HEK293 (cell line): ENCODE results near the gene CMTR2.
A peak's percentile ranks its signal among the peaks of the same experiment; 100 is the strongest.

Experiments
- CTCF ChIA-PET: fragments of 350-600 bp; formaldehyde crosslinking; extraction: SDS; loops from one replicate; lab custom pipeline; 2021; ENCODE audit warnings: antibody characterized with exemption; lab: Yijun Ruan, JAX
- POLR2A ChIA-PET: fragments of 300-600 bp; formaldehyde crosslinking; extraction: SDS; loops from one replicate; lab custom pipeline; 2020; ENCODE audit warnings: antibody characterized with exemption, inconsistent platforms; lab: Yijun Ruan, JAX
- H3K27ac ChIP-seq: fragments of 200-500 bp; sonication (Bioruptor generic); 2 replicates; pipeline ENCODE4 v1.5.1; 2014; ENCODE audit warnings: low read depth, low read length, control low read depth, inconsistent platforms; ENCODE audit errors: extremely low read depth
- H3K36me3 ChIP-seq, 2 experiments: fragments of 200-500 bp in 1 of 2; sonication (Bioruptor generic) in 1 of 2; 1 replicate in 1 of 2; 2 replicates in 1 of 2; pipeline ENCODE4 v1.5.1; 2014 to 2017; ENCODE audit warnings: inconsistent platforms in 2 of 2, low read length in 2 of 2; ENCODE audit not compliant: control insufficient read depth in 2 of 2, insufficient read depth in 1 of 2
- H3K4me1 ChIP-seq: fragments of 200-500 bp; sonication (Bioruptor generic); 2 replicates; pipeline ENCODE4 v1.5.1; 2014; ENCODE audit warnings: mild to moderate bottlenecking, low read length, inconsistent platforms; ENCODE audit not compliant: control insufficient read depth, insufficient read depth
- H3K4me3 ChIP-seq: 2 replicates; pipeline ENCODE4 v1.5.1; 2011; ENCODE audit warnings: low read depth, mild to moderate bottlenecking, control low read depth, low read length, moderate library complexity
- H3K9me3 ChIP-seq: fragments of 200-500 bp; sonication (Bioruptor generic); 2 replicates; pipeline ENCODE4 v1.5.1; 2014; ENCODE audit warnings: low read depth, low read length, inconsistent platforms; ENCODE audit not compliant: control insufficient read depth, insufficient read depth
- GLIS1 ChIP-seq: fragments of 450-650 bp; formaldehyde crosslinking; IDR thresholded peaks from 2 replicates; pipeline ENCODE4 v1.5.1; 2016; ENCODE audit warnings: missing biosample characterization, missing genetic modification characterization
- HIC1 ChIP-seq: fragments of 450-650 bp; formaldehyde crosslinking; IDR thresholded peaks from 2 replicates; pipeline ENCODE4 v1.5.1; 2016; ENCODE audit warnings: missing biosample characterization, missing genetic modification characterization
- REPIN1 ChIP-seq: fragments of 450-650 bp; formaldehyde crosslinking; IDR thresholded peaks from 2 replicates; pipeline ENCODE4 v1.5.1; 2017; ENCODE audit warnings: missing biosample characterization, missing genetic modification characterization, low read depth
- SETDB1 ChIP-seq: IDR thresholded peaks from one replicate; pipeline ENCODE4 v1.6.1; 2017; ENCODE audit warnings: mild to moderate bottlenecking, low read length, moderate library complexity, mixed read lengths; ENCODE audit not compliant: insufficient read length
- ZFHX2 ChIP-seq: fragments of 450-650 bp; formaldehyde crosslinking; conservative IDR thresholded peaks from 2 replicates; pipeline ENCODE4 v1.5.1; 2016; ENCODE audit warnings: missing biosample characterization, missing genetic modification characterization
- ZNF18 ChIP-seq: fragments of 450-650 bp; formaldehyde crosslinking; IDR thresholded peaks from 2 replicates; pipeline ENCODE4 v1.5.1; 2016; ENCODE audit warnings: missing biosample characterization, missing genetic modification characterization
- ZNF2 ChIP-seq: fragments of 450-650 bp; formaldehyde crosslinking; IDR thresholded peaks from 2 replicates; pipeline ENCODE4 v1.5.1; 2016; ENCODE audit warnings: missing biosample characterization, missing genetic modification characterization
- ZNF211 ChIP-seq: fragments of 450-650 bp; formaldehyde crosslinking; IDR thresholded peaks from 2 replicates; pipeline ENCODE4 v1.5.1; 2016; ENCODE audit warnings: low read depth, missing biosample characterization, missing genetic modification characterization
- ZNF37A ChIP-seq: fragments of 450-650 bp; IDR thresholded peaks from 2 replicates; pipeline ENCODE4 v1.5.1; 2018; ENCODE audit warnings: missing biosample characterization, missing genetic modification characterization
- ZNF398 ChIP-seq: fragments of 450-650 bp; formaldehyde crosslinking; IDR thresholded peaks from 2 replicates; pipeline ENCODE4 v1.5.1; 2017; ENCODE audit warnings: missing biosample characterization, missing genetic modification characterization
- ZNF416 ChIP-seq: fragments of 450-650 bp; formaldehyde crosslinking; IDR thresholded peaks from 2 replicates; pipeline ENCODE4 v1.5.1; 2016; ENCODE audit warnings: missing biosample characterization, missing genetic modification characterization
- ZNF513 ChIP-seq: fragments of 450-650 bp; IDR thresholded peaks from 2 replicates; pipeline ENCODE4 v1.5.1; 2018; ENCODE audit warnings: missing biosample characterization, missing genetic modification characterization
- ZNF549 ChIP-seq: fragments of 450-650 bp; IDR thresholded peaks from 2 replicates; pipeline ENCODE4 v1.5.1; 2018; ENCODE audit warnings: missing biosample characterization, missing genetic modification characterization, mild to moderate bottlenecking, inconsistent platforms, moderate library complexity
- ZNF692 ChIP-seq: fragments of 450-650 bp; formaldehyde crosslinking; IDR thresholded peaks from 2 replicates; pipeline ENCODE4 v1.5.1; 2016; ENCODE audit warnings: missing biosample characterization, missing genetic modification characterization
- ZNF777 ChIP-seq: fragments of 450-650 bp; formaldehyde crosslinking; IDR thresholded peaks from 2 replicates; pipeline ENCODE4 v1.5.1; 2017; ENCODE audit warnings: missing biosample characterization, missing genetic modification characterization, borderline replicate concordance
- ZNF785 ChIP-seq: fragments of 450-650 bp; formaldehyde crosslinking; IDR thresholded peaks from 2 replicates; pipeline ENCODE4 v1.5.1; 2016; ENCODE audit warnings: missing biosample characterization, missing genetic modification characterization
- TF ChIP-seq, protein P1 (sequence below): fragments of 450-650 bp; formaldehyde crosslinking; conservative IDR thresholded peaks from 2 replicates; pipeline ENCODE4 v1.5.1; 2016; ENCODE audit warnings: low read depth, missing biosample characterization, missing genetic modification characterization

CMTR2 gene

GRCh38 chr16:71273384-71273783, 15.8 kb downstream of the CMTR2 start:
- ChIA-PET POLR2A (no interaction called here), CTCF (no interaction called here)
- TF ChIP-seq HIC1 (no peak), SETDB1 (peak; percentile 56), ZNF37A (tag by site-specific recombination) (no peak), ZNF398 (tag by site-specific recombination) (no peak), ZNF777 (tag by site-specific recombination) (no peak), ZNF549 (tag by site-specific recombination) (peak; percentile 46; the same call in 1 of the 2 replicates), ZNF18 (no peak), ZNF211 (tag by site-specific recombination) (no peak), GLIS1 (tag by site-specific recombination) (no peak), ZNF416 (tag by site-specific recombination) (no peak), ZNF692 (tag by site-specific recombination) (no peak)
- TF ChIP-seq, protein P1, sequence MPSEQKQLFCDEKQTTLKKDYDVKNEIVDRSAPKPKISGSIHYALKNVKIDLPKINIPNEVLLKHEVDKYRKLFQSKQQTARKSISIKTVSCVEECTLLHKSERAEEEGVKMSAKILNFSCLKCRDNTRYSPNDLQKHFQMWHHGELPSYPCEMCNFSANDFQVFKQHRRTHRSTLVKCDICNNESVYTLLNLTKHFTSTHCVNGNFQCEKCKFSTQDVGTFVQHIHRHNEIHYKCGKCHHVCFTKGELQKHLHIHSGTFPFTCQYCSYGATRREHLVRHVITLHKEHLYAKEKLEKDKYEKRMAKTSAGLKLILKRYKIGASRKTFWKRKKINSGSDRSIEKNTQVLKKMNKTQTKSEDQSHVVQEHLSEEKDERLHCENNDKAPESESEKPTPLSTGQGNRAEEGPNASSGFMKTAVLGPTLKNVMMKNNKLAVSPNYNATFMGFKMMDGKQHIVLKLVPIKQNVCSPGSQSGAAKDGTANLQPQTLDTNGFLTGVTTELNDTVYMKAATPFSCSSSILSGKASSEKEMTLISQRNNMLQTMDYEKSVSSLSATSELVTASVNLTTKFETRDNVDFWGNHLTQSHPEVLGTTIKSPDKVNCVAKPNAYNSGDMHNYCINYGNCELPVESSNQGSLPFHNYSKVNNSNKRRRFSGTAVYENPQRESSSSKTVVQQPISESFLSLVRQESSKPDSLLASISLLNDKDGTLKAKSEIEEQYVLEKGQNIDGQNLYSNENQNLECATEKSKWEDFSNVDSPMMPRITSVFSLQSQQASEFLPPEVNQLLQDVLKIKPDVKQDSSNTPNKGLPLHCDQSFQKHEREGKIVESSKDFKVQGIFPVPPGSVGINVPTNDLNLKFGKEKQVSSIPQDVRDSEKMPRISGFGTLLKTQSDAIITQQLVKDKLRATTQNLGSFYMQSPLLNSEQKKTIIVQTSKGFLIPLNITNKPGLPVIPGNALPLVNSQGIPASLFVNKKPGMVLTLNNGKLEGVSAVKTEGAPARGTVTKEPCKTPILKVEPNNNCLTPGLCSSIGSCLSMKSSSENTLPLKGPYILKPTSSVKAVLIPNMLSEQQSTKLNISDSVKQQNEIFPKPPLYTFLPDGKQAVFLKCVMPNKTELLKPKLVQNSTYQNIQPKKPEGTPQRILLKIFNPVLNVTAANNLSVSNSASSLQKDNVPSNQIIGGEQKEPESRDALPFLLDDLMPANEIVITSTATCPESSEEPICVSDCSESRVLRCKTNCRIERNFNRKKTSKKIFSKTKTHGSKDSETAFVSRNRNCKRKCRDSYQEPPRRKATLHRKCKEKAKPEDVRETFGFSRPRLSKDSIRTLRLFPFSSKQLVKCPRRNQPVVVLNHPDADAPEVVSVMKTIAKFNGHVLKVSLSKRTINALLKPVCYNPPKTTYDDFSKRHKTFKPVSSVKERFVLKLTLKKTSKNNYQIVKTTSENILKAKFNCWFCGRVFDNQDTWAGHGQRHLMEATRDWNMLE (tag by site-specific recombination): no peak
- H3K36me3 ChIP-seq: no peaks in the 10 kb centered on the region
- H3K4me1 ChIP-seq: no peaks in the 10 kb centered on the region
- H3K9me3 ChIP-seq: no peaks in the 10 kb centered on the region; the same call in 1 of the 2 replicates
- no peak overlapping the region for H3K27ac ChIP-seq
- no peak overlapping the region for H3K4me3 ChIP-seq

GRCh38 chr16:71264299-71264698, 24.9 kb downstream of the CMTR2 start:
- CTCF ChIA-PET: no interaction called here
- POLR2A ChIA-PET: no interaction called here
- no peak overlapping the region for H3K4me3 ChIP-seq
- no peaks in the 10 kb centered on the region; the same call in 1 of the 2 replicates for H3K9me3 ChIP-seq
- no peaks in the 10 kb centered on the region for H3K36me3 ChIP-seq
- H3K27ac ChIP-seq: no peak overlapping the region
- H3K4me1 ChIP-seq: 0 out of 2 replicates have a peak, but pooled peaks cover 2% of the 10 kb centered on the region
- TF ChIP-seq ZFHX2 (tag by site-specific recombination): no peak
- no peak for TF ChIP-seq ZNF513 (tag by site-specific recombination)
- TF ChIP-seq REPIN1: no peak
- TF ChIP-seq ZNF785 (tag by site-specific recombination): no peak
- TF ChIP-seq ZNF2 (tag by site-specific recombination): no peak
